Posterior cingulate gyrus (tissue), 11 donors: Measurements from ENCODE around the gene ZXDC.
A peak's percentile ranks its signal among the peaks of the same experiment; 100 is the strongest.

Source experiments
- DNase-seq, 10 donors: peaks; one replicate each; pipeline versions ENCODE4 v3.0.0 to v3.0.0-alpha.2; 2020 to 2021; ENCODE audit warnings: mixed read lengths in 3 of 10
- intact Hi-C: fragments of 100-400 bp; cut with DNase I; formaldehyde crosslinking; loops from one replicate; pipeline ENCODE4 v1.15.1; 2023

ZXDC gene

GRCh38 chr3:126514161-126514560, 38.5 kb upstream of the ZXDC start:
- intact Hi-C loops, result no loop called here
- peak in 4 of 10 donors; percentile 1 to 65 (median 52) for DNase-seq

- intact Hi-C loops, result no loop called here
- DNase-seq, result peak in 4 of 10 donors; percentile 3 to 56 (median 42)
Measured at GRCh38 chr3:126512916-126513650, 37.4 kb upstream of the ZXDC start.

- intact Hi-C loops, result no loop called here
- DNase-seq, result peak in 3 of 10 donors; percentile 72 to 80 (median 73)
Measured at GRCh38 chr3:126512026-126512425, 36.3 kb upstream of the ZXDC start.

GRCh38 chr3:126511291-126511690, 35.6 kb upstream of the ZXDC start:
- intact Hi-C loops, result no loop called here
- DNase-seq, result peak in 4 of 10 donors; percentile 16 to 66 (median 64)

GRCh38 chr3:126510308-126510910, 34.7 kb upstream of the ZXDC start:
- DNase-seq, result peak in 5 of 10 donors; percentile 2 to 72 (median 65)
- intact Hi-C loops, result no loop called here

- intact Hi-C loops, result no loop called here
- peak in 5 of 10 donors; percentile 7 to 82 (median 56) for DNase-seq
Measured at GRCh38 chr3:126509597-126510307, 34.1 kb upstream of the ZXDC start.

- intact Hi-C loops, result no loop called here
- DNase-seq, result peak in 5 of 10 donors; percentile 2 to 60 (median 35)
Measured at GRCh38 chr3:126508564-126508964, 32.9 kb upstream of the ZXDC start.

GRCh38 chr3:126507886-126508285, 32.2 kb upstream of the ZXDC start:
- intact Hi-C loops, result no loop called here
- peak in 4 of 10 donors; percentile 11 to 71 (median 40) for DNase-seq

GRCh38 chr3:126503701-126504100, 28.0 kb upstream of the ZXDC start:
- DNase-seq, result peak in 3 of 10 donors; percentile 7 to 65 (median 42)
- intact Hi-C loops, result no loop called here

GRCh38 chr3:126502656-126503055, 27.0 kb upstream of the ZXDC start:
- no peak for DNase-seq
- intact Hi-C loops, result no loop called here

GRCh38 chr3:126501736-126502135, 26.0 kb upstream of the ZXDC start:
- intact Hi-C loops, result no loop called here
- peak in 1 of 10 donors; percentile 44 for DNase-seq

GRCh38 chr3:126501054-126501453, 25.4 kb upstream of the ZXDC start:
- intact Hi-C loops, result no loop called here
- peak in 2 of 10 donors; percentile 14 to 63 for DNase-seq

GRCh38 chr3:126500016-126500415, 24.3 kb upstream of the ZXDC start:
- intact Hi-C loops, result no loop called here
- peak in 3 of 10 donors; percentile 3 to 75 (median 57) for DNase-seq

GRCh38 chr3:126499401-126499800, 23.7 kb upstream of the ZXDC start:
- intact Hi-C loops, result no loop called here
- peak in 2 of 10 donors; percentile 8 to 62 for DNase-seq

- intact Hi-C loops, result no loop called here
- peak in 3 of 10 donors; percentile 24 to 65 (median 51) for DNase-seq
Measured at GRCh38 chr3:126498929-126499328, 23.2 kb upstream of the ZXDC start.

- intact Hi-C loops, result no loop called here
- peak in 2 of 10 donors; percentile 22 to 42 for DNase-seq
Measured at GRCh38 chr3:126498461-126498860, 22.8 kb upstream of the ZXDC start.

GRCh38 chr3:126497956-126498355, 22.3 kb upstream of the ZXDC start:
- intact Hi-C loops, result no loop called here
- peak in 2 of 10 donors; percentile 35 to 61 for DNase-seq

- intact Hi-C loops, result no loop called here
- peak in 3 of 10 donors; percentile 20 to 73 (median 67) for DNase-seq
Measured at GRCh38 chr3:126496894-126497850, 21.5 kb upstream of the ZXDC start.

GRCh38 chr3:126495786-126496185, 20.1 kb upstream of the ZXDC start:
- DNase-seq, result peak in 2 of 10 donors; percentile 52 to 71
- intact Hi-C loops, result no loop called here

GRCh38 chr3:126494970-126495230, 19.2 kb upstream of the ZXDC start:
- DNase-seq, result peak in 2 of 10 donors; percentile 48 to 51
- intact Hi-C loops, result no loop called here
